OCI-LY1 (cell line): Measurements from ENCODE around the gene MAD1L1.

Experiments used
- H2AFZ ChIP-seq: fragments of 200-600 bp; sonication (generic), shearing (Covaris generic); 2 replicates; pipeline ENCODE4 v1.6.0; 2014; ENCODE audit warnings: antibody characterized with exemption, mild to moderate bottlenecking, low read length
- H3F3A ChIP-seq: fragments of 200-600 bp; sonication (generic), shearing (Covaris generic); 2 replicates; pipeline ENCODE4 v1.6.0; 2014; ENCODE audit warnings: mild to moderate bottlenecking, antibody characterized with exemption, low read length, moderate library complexity; ENCODE audit not compliant: insufficient read depth
- H3K27ac ChIP-seq: fragments of 200-600 bp; sonication (generic); 2 replicates; pipeline ENCODE4 v1.5.1; 2014; ENCODE audit warnings: low read length, mixed run types, mild to moderate bottlenecking, low read depth; ENCODE audit not compliant: poor library complexity, severe bottlenecking
- H3K27me3 ChIP-seq: fragments of 200-600 bp; sonication (generic); 2 replicates; pipeline ENCODE4 v1.6.0; 2014; ENCODE audit warnings: antibody characterized with exemption, mild to moderate bottlenecking, low read length, moderate library complexity; ENCODE audit not compliant: insufficient read depth
- H3K36me3 ChIP-seq: fragments of 200-600 bp; sonication (generic); 2 replicates; pipeline ENCODE4 v1.6.1; 2014; ENCODE audit warnings: mild to moderate bottlenecking, antibody characterized with exemption, low read length, moderate library complexity, mixed read lengths; ENCODE audit not compliant: insufficient read depth
- H3K4me1 ChIP-seq: fragments of 200-600 bp; sonication (generic); 2 replicates; pipeline ENCODE4 v1.5.1; 2014; ENCODE audit warnings: mild to moderate bottlenecking, low read length, moderate library complexity; ENCODE audit not compliant: insufficient read depth, severe bottlenecking
- H3K4me2 ChIP-seq: fragments of 200-600 bp; sonication (generic), shearing (Covaris generic); 2 replicates; pipeline ENCODE4 v1.6.1; 2014; ENCODE audit warnings: low read length
- H3K4me3 ChIP-seq: fragments of 200-600 bp; sonication (generic); 2 replicates; pipeline ENCODE4 v1.5.1; 2014; ENCODE audit warnings: low read length, low read depth, mild to moderate bottlenecking, mixed read lengths; ENCODE audit not compliant: poor library complexity, severe bottlenecking
- H3K79me2 ChIP-seq: fragments of 200-600 bp; shearing (Covaris generic); 2 replicates; pipeline ENCODE4 v1.6.1; 2016; ENCODE audit warnings: mixed run types, low read length, mixed read lengths; ENCODE audit not compliant: insufficient read depth
- H3K9ac ChIP-seq: fragments of 200-600 bp; sonication (generic), shearing (Covaris generic); 2 replicates; pipeline ENCODE4 v1.6.1; 2014; ENCODE audit warnings: mild to moderate bottlenecking, low read length, mixed read lengths
- H3K9me2 ChIP-seq: fragments of 200-600 bp; sonication (generic), shearing (Covaris generic); 2 replicates; pipeline ENCODE4 v1.6.1; 2014; ENCODE audit warnings: low read depth, mild to moderate bottlenecking, low read length, mixed read lengths
- H3K9me3 ChIP-seq: fragments of 200-600 bp; shearing (Covaris generic); 2 replicates; pipeline ENCODE4 v1.6.1; 2014; ENCODE audit warnings: low read length, mixed read lengths
- H4K20me1 ChIP-seq: fragments of 200-600 bp; sonication (generic), shearing (Covaris generic); 2 replicates; pipeline ENCODE4 v1.6.0; 2016; ENCODE audit warnings: mild to moderate bottlenecking, low read length; ENCODE audit not compliant: insufficient read depth
- CTCF ChIP-seq: fragments of 200-600 bp; sonication (generic), shearing (Covaris generic); IDR thresholded peaks from 2 replicates; pipeline ENCODE4 v1.5.1; 2017; ENCODE audit warnings: mild to moderate bottlenecking, antibody characterized with exemption, low read length, moderate library complexity, mixed read lengths
- EZH2 ChIP-seq: fragments of 200-600 bp; sonication (generic), shearing (Covaris generic); IDR thresholded peaks from 2 replicates; pipeline ENCODE4 v1.8.0; 2017; ENCODE audit warnings: borderline replicate concordance, mixed run types, mild to moderate bottlenecking, antibody characterized with exemption, low read length, moderate library complexity, mixed read lengths

Gene MAD1L1

GRCh38 chr7:2118630-2119190 is 114.0 kb downstream of the MAD1L1 start:
- Histone ChIP-seq H3K9me2 (no peaks in the 10 kb centered on the region), H4K20me1 (no peaks in the 10 kb centered on the region), H3K4me3 (no peak overlapping the region), H2AFZ (no peak overlapping the region), H3K27me3 (no peaks in the 10 kb centered on the region), H3K36me3 (peaks cover 11% of the 10 kb centered on the region; the same call in 1 of the 2 replicates), H3K4me2 (no peak overlapping the region), H3K4me1 (peaks cover 10% of the 10 kb centered on the region), H3K79me2 (no peaks in the 10 kb centered on the region), H3K9ac (no peak overlapping the region), H3K27ac (no peak overlapping the region), H3K9me3 (no peaks in the 10 kb centered on the region), H3F3A (no peaks in the 10 kb centered on the region)
- no peak for TF ChIP-seq CTCF
- TF ChIP-seq EZH2: no peak

GRCh38 chr7:2118056-2118455 is 114.7 kb downstream of the MAD1L1 start:
- H3K4me2 ChIP-seq: no peak overlapping the region

GRCh38 chr7:2117646-2118045 is 115.1 kb downstream of the MAD1L1 start:
- no peak overlapping the region for H3K4me3 ChIP-seq
- H3K27ac ChIP-seq: no peak overlapping the region

More at GRCh38 chr7:2118056-2118455, 114.7 kb downstream of the MAD1L1 start:
- no peak overlapping the region for H2AFZ ChIP-seq
- no peaks in the 10 kb centered on the region for H3K79me2 ChIP-seq
- no peaks in the 10 kb centered on the region for H3F3A ChIP-seq
- no peak overlapping the region for H3K9ac ChIP-seq
- peaks cover 13% of the 10 kb centered on the region; the same call in 1 of the 2 replicates for H3K36me3 ChIP-seq
- H3K9me2 ChIP-seq: no peaks in the 10 kb centered on the region
- no peak overlapping the region for H3K27ac ChIP-seq
- no peaks in the 10 kb centered on the region for H4K20me1 ChIP-seq
- no peak overlapping the region for H3K4me3 ChIP-seq
- H3K9me3 ChIP-seq: no peaks in the 10 kb centered on the region
- no peak for TF ChIP-seq CTCF
- TF ChIP-seq EZH2: no peak
- no peaks in the 10 kb centered on the region for H3K27me3 ChIP-seq
- peaks cover 10% of the 10 kb centered on the region for H3K4me1 ChIP-seq

More at GRCh38 chr7:2117646-2118045, 115.1 kb downstream of the MAD1L1 start:
- Histone ChIP-seq H3K79me2 (no peaks in the 10 kb centered on the region), H3K36me3 (peaks cover 13% of the 10 kb centered on the region; the same call in 1 of the 2 replicates), H3K9me2 (no peaks in the 10 kb centered on the region), H3F3A (no peaks in the 10 kb centered on the region), H3K4me1 (peaks cover 14% of the 10 kb centered on the region), H3K4me2 (no peak overlapping the region), H2AFZ (no peak overlapping the region), H3K27me3 (no peaks in the 10 kb centered on the region), H4K20me1 (no peaks in the 10 kb centered on the region), H3K9ac (no peak overlapping the region), H3K9me3 (no peaks in the 10 kb centered on the region)
- no peak for TF ChIP-seq EZH2
- TF ChIP-seq CTCF: no peak
